Erythroblast (primary cell): ENCODE results near the gene OR2T5.
"Not testable (repeated sequence)": the region's sequence is repeated elsewhere in the genome, so short reads cannot be mapped to it uniquely, and the experiment has no call there.

Experiments
- GATA1 ChIP-seq: IDR thresholded peaks from 2 replicates; pipeline ENCODE4 v1.6.1; 2011; ENCODE audit warnings: low read depth, mild to moderate bottlenecking, control low read depth, low read length, moderate library complexity
- POLR2A ChIP-seq: IDR thresholded peaks from 2 replicates; pipeline ENCODE4 v1.6.1; 2011; ENCODE audit warnings: mild to moderate bottlenecking, low read length

- not testable (repeated sequence) for TF ChIP-seq POLR2A, GATA1
Observed at GRCh38 chr1:248472111-248472510, 16.3 kb upstream of the OR2T5 start.
